Lower leg skin (tissue), 3 donors: Measurements from ENCODE around the gene CCL27.

Experiments used
- POLR2A ChIP-seq, 2 donors: fragments of 450-650 bp; IDR thresholded peaks; one replicate each; pipeline ENCODE4 v1.6.1; 2016 to 2017; ENCODE audit warnings: antibody characterized with exemption in 2 of 2, mild to moderate bottlenecking in 1 of 2, moderate library complexity in 1 of 2
- TF ChIP-seq, protein P1 (sequence below), 3 donors: fragments of 450-650 bp; IDR thresholded peaks; one replicate each; pipeline ENCODE4 v1.5.1; 2016; ENCODE audit warnings: antibody characterized with exemption in 3 of 3, mild to moderate bottlenecking in 3 of 3, moderate library complexity in 2 of 3

DNA sequence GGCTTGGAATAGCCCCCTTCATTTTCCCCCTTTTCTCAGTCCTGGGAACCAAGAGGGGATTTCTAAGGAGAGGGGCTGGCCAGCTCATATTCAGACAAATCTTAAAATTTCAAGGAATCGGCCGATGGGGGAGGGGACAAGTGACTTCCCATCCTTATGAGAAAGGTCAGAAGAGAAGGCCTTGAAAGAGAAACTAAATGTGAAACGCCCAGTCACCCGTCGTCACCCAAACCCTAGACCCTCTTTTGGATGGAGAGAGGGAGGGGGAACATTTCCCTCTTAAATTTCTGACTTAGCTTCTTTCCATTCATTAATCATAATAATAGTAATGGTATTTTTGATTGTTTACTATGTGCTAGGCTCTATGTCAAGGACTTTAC lies 29.5 kb upstream of the CCL27 start:
- TF ChIP-seq, protein P1, sequence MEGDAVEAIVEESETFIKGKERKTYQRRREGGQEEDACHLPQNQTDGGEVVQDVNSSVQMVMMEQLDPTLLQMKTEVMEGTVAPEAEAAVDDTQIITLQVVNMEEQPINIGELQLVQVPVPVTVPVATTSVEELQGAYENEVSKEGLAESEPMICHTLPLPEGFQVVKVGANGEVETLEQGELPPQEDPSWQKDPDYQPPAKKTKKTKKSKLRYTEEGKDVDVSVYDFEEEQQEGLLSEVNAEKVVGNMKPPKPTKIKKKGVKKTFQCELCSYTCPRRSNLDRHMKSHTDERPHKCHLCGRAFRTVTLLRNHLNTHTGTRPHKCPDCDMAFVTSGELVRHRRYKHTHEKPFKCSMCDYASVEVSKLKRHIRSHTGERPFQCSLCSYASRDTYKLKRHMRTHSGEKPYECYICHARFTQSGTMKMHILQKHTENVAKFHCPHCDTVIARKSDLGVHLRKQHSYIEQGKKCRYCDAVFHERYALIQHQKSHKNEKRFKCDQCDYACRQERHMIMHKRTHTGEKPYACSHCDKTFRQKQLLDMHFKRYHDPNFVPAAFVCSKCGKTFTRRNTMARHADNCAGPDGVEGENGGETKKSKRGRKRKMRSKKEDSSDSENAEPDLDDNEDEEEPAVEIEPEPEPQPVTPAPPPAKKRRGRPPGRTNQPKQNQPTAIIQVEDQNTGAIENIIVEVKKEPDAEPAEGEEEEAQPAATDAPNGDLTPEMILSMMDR (IDR thresholded peaks at IDR 0.05), result no peak
- no peak for TF ChIP-seq POLR2A (IDR thresholded peaks at IDR 0.05)
